ENCODE measurements around the gene CAMSAP1.
A peak's percentile ranks its signal among the peaks of the same experiment; 100 is the strongest.

Gene CAMSAP1

GRCh38 chr9:135883410-135884089 lies 23.8 kb downstream of the CAMSAP1 start:
- DNase-seq (ENCODE audit: low read depth) = no peak

DNA sequence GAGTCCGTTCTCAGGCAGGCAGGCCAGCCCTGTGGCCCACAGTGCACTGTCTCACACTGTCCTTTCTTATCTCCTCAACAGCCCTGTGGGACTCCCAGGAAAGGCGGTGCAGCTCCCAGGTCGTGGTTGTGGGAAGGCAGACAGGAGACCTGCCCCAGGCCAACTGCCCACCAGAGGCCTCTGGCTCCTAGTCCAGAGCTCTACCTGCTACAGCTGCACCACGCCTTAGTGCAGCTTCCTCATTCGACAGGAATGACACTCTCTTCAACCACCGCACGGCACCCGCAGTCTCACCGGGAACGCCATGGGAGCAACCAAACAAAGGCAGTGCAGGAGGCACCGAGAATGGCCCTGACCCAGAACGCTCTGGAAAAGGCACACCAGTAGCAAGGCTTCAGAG lies 25.3 kb downstream of the CAMSAP1 start:
- DNase-seq (ENCODE audit: low read depth) = no peak

DNA sequence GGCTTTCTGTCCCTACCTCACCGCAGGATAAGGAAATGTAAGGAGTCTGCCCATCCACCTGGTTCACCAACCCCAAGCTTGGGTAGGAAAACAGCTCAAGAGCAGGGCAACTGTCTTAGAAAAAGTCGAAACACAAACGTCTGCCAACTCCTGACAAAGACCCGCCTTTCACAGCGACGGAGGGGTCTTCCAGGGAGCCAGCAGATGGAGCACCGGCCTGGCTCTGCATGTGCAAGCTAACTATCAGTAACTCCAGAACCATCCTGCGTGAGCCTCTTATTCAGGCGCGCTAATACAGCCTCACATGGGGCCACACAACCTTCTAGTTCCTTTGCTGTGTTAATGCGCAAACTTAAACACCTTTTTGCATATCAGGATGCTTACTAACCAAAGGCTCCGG lies 26.9 kb downstream of the CAMSAP1 start:
- no peak for DNase-seq (ENCODE audit: low read depth)

DNA sequence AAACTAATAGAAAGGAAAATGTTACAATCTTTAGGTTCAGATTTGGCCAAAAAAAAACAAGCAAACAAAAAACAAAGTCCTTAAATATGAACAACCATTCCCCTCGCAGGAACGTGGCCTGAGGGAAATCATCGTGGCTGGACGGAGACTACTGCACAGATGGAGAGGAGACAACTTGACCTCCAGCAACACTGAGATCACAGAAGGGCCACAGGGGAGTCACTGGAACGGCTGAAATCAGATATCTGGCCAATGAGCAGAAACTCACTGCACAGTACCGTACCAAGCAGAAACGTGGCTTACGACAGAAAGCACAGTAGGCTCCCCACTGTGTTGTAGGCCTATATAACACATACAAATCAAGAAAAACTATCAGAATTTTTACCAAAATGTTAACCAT lies 27.7 kb downstream of the CAMSAP1 start:
- no peak for DNase-seq (ENCODE audit: low read depth)

GRCh38 chr9:135879237-135879601 lies 28.1 kb downstream of the CAMSAP1 start:
- DNase-seq (ENCODE audit: low read depth) = no peak

DNA sequence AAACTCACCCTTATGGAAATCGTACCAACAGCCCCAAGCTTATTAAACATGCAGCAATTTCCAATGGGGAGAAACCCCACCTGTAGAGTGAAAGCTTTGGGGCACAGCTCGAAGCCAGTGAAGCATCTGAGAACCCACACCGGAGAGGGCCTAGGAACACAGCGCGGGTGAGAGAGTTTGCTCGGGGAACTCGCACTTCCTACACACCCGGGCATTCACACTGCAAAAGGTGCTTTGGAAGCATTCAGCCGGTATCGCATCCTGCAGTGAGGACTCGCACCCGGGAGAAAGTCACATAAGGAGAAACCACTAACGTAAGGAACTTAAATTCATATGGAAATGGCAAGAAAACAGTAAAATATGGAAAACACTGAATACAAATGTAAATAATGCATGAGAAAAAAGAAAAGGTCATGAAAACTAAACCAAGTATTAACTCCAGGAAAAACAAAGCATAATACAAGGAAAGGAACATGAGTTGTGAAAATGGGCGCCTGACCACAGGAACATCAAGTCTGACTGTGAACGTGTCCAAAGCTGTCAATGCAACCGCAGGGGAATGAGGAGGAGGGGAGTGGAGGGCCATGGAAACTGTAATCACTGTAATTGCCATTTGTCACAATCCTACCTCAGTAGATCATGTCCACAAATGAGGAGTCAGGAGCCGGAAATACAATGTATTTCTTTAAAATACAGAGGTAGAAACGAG lies 28.7 kb downstream of the CAMSAP1 start:
- no peak for DNase-seq (ENCODE audit: low read depth)

DNA sequence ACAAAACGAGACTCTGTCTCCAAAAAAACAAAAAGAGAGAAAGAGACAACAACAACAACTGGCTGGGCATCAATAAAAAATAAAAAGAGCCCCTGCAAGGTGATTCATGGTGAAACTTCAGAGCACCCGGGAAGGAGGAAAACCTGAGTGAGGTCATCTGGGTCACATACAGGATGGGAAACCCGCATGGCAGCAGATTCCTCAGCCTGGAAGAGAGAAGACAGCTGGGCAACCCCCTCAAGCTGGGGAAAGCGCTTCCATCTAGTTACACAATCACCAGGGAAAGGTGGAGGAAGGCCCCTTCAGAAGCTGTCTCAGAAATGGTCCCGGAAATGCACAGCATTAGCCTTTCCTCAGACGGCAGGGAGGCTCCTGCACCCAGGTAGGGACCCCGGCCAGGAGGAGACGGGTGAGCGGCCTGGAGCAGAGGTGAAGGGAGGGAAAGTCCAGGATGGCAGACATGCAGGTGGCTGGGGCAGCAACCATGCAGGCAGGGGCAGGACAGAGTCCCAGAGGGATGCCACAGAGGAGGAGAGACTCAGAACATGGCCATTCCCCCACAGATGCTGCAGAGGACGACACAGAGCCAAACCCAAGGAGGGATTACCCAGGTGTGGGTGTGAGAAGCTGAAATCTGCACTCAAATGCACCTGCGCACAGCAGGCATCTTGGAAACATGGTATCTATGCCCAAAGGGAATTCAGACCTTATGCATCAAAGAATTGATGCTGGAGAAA lies 29.4 kb downstream of the CAMSAP1 start:
- no peak for DNase-seq (ENCODE audit: low read depth)

GRCh38 chr9:135876936-135877335 lies 30.4 kb downstream of the CAMSAP1 start:
- DNase-seq (ENCODE audit: low read depth) = no peak

DNA sequence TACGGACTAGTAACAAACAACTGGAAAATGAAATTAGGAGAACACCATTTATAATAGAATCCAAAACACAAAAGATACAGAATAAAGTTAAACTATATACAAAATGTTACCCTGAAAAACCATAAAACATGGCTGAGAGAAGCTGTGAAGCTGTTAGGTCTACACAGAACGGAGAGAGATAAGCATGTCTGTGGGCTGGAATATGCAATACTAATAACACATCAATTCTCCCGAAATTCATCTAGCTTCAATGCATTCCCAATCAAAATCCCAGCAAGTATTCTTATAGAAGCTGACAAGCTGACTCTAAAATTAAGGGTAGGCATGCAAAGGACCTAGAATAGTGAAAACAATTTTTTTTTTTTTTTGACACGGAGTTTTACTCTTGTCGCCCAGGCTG lies 32.5 kb downstream of the CAMSAP1 start:
- DNase-seq (ENCODE audit: low read depth) = no peak

GRCh38 chr9:135869909-135870308 lies 37.4 kb downstream of the CAMSAP1 start:
- DNase-seq (ENCODE audit: low read depth) = no peak

- DNase-seq (ENCODE audit: low read depth) = no peak
Measured at GRCh38 chr9:135865531-135865930, 41.8 kb downstream of the CAMSAP1 start.

- DNase-seq (ENCODE audit: low read depth) = peak; percentile 69
Measured at GRCh38 chr9:135864447-135865049, 42.8 kb downstream of the CAMSAP1 start.

DNA sequence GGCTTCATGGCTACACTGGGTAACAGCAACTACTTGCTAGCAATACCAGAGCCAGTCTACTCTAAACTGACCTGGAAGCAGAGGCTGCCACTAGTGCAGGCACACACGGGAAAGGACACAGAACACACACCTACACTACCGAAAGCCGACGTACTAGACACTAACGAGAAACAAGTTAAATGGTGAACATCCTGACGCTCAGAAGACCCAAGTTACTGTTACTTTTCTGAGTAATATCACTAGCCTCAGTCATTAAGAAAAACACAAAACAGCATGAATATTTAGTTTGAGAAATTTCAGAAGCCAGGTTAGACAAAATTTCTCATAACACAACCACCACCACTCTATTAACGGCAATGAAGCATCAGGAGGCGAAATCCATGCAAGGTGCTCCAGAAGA lies 44.5 kb downstream of the CAMSAP1 start:
- DNase-seq (ENCODE audit: low read depth) = no peak

DNA sequence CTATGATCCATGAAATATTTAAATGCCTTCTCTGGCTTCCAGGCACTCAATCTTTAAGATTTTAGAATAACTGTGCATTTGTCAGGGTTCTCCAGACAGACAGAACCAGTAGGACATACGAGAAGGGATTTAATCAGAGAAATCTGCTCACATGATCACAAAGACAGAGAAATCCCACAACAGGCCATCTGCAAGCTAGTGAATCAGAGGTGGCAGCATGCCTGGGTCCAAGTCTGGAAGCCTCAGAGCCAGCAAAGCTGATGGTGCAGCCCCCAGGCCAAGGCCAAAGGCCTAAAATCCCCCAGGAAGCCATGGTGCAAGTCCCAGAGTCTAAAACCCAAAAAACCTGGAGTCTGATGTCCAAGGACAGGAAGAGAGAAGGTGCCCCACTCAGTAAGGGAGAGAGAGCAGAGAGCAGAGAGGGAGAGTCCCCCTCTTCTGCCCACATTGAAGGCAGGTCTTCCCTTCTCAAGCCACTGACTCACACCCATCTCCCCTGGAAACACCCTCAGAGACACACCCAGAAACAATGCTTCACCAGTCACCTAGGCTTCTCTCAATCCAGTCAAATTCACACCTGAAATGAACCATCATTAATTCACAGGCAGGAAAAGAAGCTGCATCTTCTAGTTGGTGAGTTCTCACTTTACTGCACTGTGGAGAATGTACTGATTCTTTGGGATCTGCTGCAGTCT lies 48.7 kb downstream of the CAMSAP1 start:
- DNase-seq (ENCODE audit: low read depth) = no peak

GRCh38 chr9:135857843-135858242 lies 49.5 kb downstream of the CAMSAP1 start:
- no peak for DNase-seq (ENCODE audit: low read depth)

DNA sequence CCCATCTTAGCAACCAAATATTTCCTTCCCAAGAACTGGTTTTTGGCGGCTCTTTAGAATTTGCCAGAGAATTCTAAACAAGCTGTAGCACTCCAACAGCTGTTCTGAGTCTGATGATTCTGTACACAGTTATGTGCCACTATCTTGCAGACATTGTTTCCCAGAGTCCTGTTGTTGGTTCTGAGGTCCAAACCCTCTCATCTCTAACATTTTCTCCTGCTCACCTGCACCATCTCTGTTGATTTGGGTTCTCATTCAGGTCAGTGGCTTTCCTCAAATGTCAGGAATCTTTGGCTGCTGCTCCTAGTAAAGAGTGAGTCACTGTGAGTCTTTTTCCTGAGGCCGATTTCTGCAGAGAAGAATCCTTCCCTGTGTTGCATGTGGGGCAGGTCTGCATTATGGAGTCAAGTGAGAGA lies 50.0 kb downstream of the CAMSAP1 start:
- no peak for DNase-seq (ENCODE audit: low read depth)

- no peak for DNase-seq (ENCODE audit: low read depth)
Measured at GRCh38 chr9:135851748-135852147, 55.6 kb downstream of the CAMSAP1 start.

GRCh38 chr9:135850737-135851136 lies 56.6 kb downstream of the CAMSAP1 start:
- no peak for DNase-seq (ENCODE audit: low read depth)

- DNase-seq (ENCODE audit: low read depth) = no peak
Measured at GRCh38 chr9:135849181-135849580, 58.2 kb downstream of the CAMSAP1 start.

DNA sequence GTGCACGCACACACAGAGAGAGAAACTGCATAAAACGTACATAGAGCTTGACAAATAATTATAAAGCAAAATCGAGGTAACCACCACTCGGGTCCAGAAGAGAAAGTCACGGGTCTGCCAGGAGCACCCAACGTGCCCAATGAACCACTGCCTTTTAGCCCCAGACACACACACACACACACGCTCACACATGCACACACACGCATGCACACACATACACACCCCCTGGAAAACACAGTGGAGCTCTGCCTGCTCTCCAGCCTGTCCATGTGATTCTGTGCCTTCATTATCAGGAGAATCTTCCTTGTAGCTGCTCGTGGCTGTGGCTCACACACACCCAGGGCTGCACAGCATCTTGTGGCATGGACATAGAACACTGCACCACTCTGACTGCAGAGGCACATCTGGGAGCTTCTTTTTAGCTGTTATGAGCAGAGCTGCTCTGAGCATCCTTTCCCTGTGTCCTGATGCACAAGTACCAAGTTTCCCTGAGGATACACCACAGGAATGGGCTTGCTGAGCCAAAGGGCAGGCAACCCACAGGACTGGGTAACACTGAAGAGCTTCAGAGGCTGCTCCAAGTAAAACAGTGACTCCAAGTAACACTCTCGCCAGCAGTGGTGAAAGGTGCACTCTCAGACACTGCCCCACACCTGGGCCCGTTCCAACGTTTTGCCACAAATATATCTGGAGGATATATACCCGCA lies 58.9 kb downstream of the CAMSAP1 start:
- DNase-seq (ENCODE audit: low read depth) = no peak

DNA sequence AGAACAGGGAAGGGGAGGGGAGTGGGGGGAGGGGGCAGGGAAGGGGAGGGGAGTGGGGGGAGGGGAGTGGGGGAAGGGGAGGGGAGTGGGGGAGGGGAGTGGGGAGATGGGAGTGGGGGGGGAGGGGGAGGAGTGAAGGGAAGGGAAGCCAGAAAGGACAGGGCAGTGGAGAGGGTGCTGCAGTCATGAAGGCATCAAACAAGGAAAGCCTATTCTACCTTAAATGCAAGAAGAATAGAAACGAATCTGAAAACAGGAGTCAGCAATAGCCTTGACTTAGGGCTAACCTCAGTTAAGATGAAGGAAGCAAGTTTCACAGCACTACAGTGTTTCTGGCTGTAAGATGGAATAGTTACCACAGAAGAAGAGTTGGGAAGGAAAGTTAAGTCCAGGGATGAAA lies 59.5 kb downstream of the CAMSAP1 start:
- no peak for DNase-seq (ENCODE audit: low read depth)

GRCh38 chr9:135840539-135840938 lies 66.8 kb downstream of the CAMSAP1 start:
- no peak for DNase-seq (ENCODE audit: low read depth)
